ENCODE data around the gene CCDC8.

CCDC8 gene

GRCh38 chr19:46452186-46452585, 38.8 kb upstream of the CCDC8 start:
- no peak for TF ChIP-seq CTCF (IDR thresholded peaks at IDR 0.05; ENCODE audit: extremely low read depth, missing control alignments)

GRCh38 chr19:46451352-46451751, 38.0 kb upstream of the CCDC8 start:
- no peak for DNase-seq (ENCODE audit: low spot score)
- no peak for TF ChIP-seq CTCF (IDR thresholded peaks at IDR 0.05; ENCODE audit: extremely low read depth, missing control alignments)

More at GRCh38 chr19:46452186-46452585, 38.8 kb upstream of the CCDC8 start:
- DNase-seq (ENCODE audit: low spot score): no peak

GRCh38 chr19:46450737-46451136, 37.4 kb upstream of the CCDC8 start:
- no peak for TF ChIP-seq CTCF (IDR thresholded peaks at IDR 0.05; ENCODE audit: extremely low read depth, missing control alignments)
- no peak for DNase-seq (ENCODE audit: low spot score)

GRCh38 chr19:46449228-46449627, 35.9 kb upstream of the CCDC8 start:
- no peak for TF ChIP-seq CTCF (IDR thresholded peaks at IDR 0.05; ENCODE audit: extremely low read depth, missing control alignments)
- no peak for DNase-seq (ENCODE audit: low spot score)

GRCh38 chr19:46448601-46449000, 35.2 kb upstream of the CCDC8 start:
- no peak for DNase-seq (ENCODE audit: low spot score)
- no peak for TF ChIP-seq CTCF (IDR thresholded peaks at IDR 0.05; ENCODE audit: extremely low read depth, missing control alignments)

GRCh38 chr19:46447824-46448223, 34.5 kb upstream of the CCDC8 start:
- TF ChIP-seq CTCF (IDR thresholded peaks at IDR 0.05; ENCODE audit: extremely low read depth, missing control alignments): no peak
- no peak for DNase-seq (ENCODE audit: low spot score)

- DNase-seq (ENCODE audit: low spot score): no peak
- TF ChIP-seq CTCF (IDR thresholded peaks at IDR 0.05; ENCODE audit: extremely low read depth, missing control alignments): no peak
These were observed 33.6 kb upstream of the CCDC8 start for GRCh38 chr19:46447006-46447405.

All from GM20000 (cell line).